GM12878 (cell line): ENCODE results near the gene STK35. TPM values are rescaled to one million over a fixed set of nuclear protein-coding genes. Genes with fewer than 3 reads are reported as not detected.

Source experiments
- ATAC-seq: fragments of 200-7000 bp; cut with Tn5 transposase; 3 replicates; pipeline ENCODE4 v1.9.1; 2020; ENCODE audit warnings: mild to moderate bottlenecking, moderate library complexity
- BruUV-seq: library from RNA; stranded (reverse); fragments of 400-500 nt; replicated peaks from 2 replicates; lab custom pipeline; 2021; lab: Mats Ljungman, UMichigan
- CTCF ChIA-PET: fragments of 300-600 bp; sonication (Branson Sonifier 250); formaldehyde crosslinking; extraction: SDS; loops from one replicate; lab custom pipeline; 2021; ENCODE audit warnings: inconsistent platforms; lab: Yijun Ruan, JAX
- POLR2A ChIA-PET: fragments of 350-600 bp; formaldehyde crosslinking; extraction: SDS; loops from one replicate; lab custom pipeline; 2021; ENCODE audit warnings: inconsistent platforms; lab: Charles Lee
- RAD21 ChIA-PET: fragments of 300-600 bp; sonication (Branson Sonifier 250); formaldehyde crosslinking; loops from one replicate; lab custom pipeline; 2023; ENCODE audit warnings: antibody characterized with exemption; ENCODE audit not compliant: unreplicated experiment; lab: Charles Lee
- SMC1A ChIA-PET: fragments of 300-600 bp; sonication (Branson Sonifier 250); formaldehyde crosslinking; loops from one replicate; lab custom pipeline; 2023; ENCODE audit not compliant: unreplicated experiment, uncharacterized antibody; lab: Charles Lee
- DNase-seq: peaks from one replicate; pipeline ENCODE4 v3.0.0-alpha.2; 2011; ENCODE audit warnings: low read depth, low spot score
- FAIRE-seq: peaks from 3 replicates; lab custom pipeline; 2011; peaks lifted over from hg19 to GRCh38; lab: Jason Lieb, UNC
- H2AFZ ChIP-seq: 2 replicates; pipeline ENCODE4 v1.6.0; 2011; ENCODE audit warnings: low read depth, low read length, control low read depth; ENCODE audit not compliant: control insufficient read depth
- H3K27ac ChIP-seq: 2 replicates; pipeline ENCODE4 v1.5.1; 2011; ENCODE audit warnings: control low read depth; ENCODE audit not compliant: control insufficient read depth, insufficient read depth
- H3K27me3 ChIP-seq, 2 experiments: replicated peaks in 1 of 2; 2 replicates each; pipeline versions ENCODE4 v1.6.0 to v1.6.1; 2011; ENCODE audit warnings: low read length in 1 of 2; ENCODE audit not compliant: control insufficient read depth in 2 of 2, insufficient read depth in 2 of 2
- H3K36me3 ChIP-seq, 2 experiments: 2 replicates each; pipeline ENCODE4 v1.5.1; 2011; ENCODE audit warnings: low read length in 1 of 2; ENCODE audit not compliant: control insufficient read depth in 2 of 2, insufficient read depth in 2 of 2
- H3K4me1 ChIP-seq: 2 replicates; pipeline ENCODE4 v1.6.1; 2011; ENCODE audit warnings: mild to moderate bottlenecking, low read length, moderate library complexity, mixed read lengths; ENCODE audit not compliant: control insufficient read depth, insufficient read depth
- H3K4me2 ChIP-seq: 2 replicates; pipeline ENCODE4 v1.6.0; 2011; ENCODE audit warnings: control low read depth; ENCODE audit not compliant: control insufficient read depth, insufficient read depth
- H3K4me3 ChIP-seq: fragments of 200-600 bp; sonication (generic); 2 replicates; pipeline ENCODE4 v1.5.1; 2016
- H3K79me2 ChIP-seq: 2 replicates; pipeline ENCODE4 v1.6.0; 2011; ENCODE audit warnings: low read length; ENCODE audit not compliant: control insufficient read depth, insufficient read depth
- H3K9ac ChIP-seq: 2 replicates; pipeline ENCODE4 v1.8.0; 2011; ENCODE audit warnings: low read length, control low read depth, mixed read lengths; ENCODE audit not compliant: control insufficient read depth, insufficient read depth
- H3K9me3 ChIP-seq: replicated peaks from 3 replicates; pipeline ENCODE4 v1.5.1; 2011; ENCODE audit warnings: mild to moderate bottlenecking, low read length; ENCODE audit not compliant: control insufficient read depth, insufficient read depth
- H4K20me1 ChIP-seq: 2 replicates; pipeline ENCODE4 v1.6.0; 2011; ENCODE audit not compliant: control insufficient read depth, insufficient read depth
- BRCA1 ChIP-seq: IDR thresholded peaks from 2 replicates; pipeline ENCODE4 v1.6.1; 2011; ENCODE audit warnings: low read depth, low read length, improper control_type of control experiment
- CEBPZ ChIP-seq: fragments of 150-350 bp; IDR thresholded peaks from 2 replicates; pipeline ENCODE4 v1.6.1; 2016; ENCODE audit warnings: low read depth, low read length
- EED ChIP-seq: sonication (generic); IDR thresholded peaks from 2 replicates; pipeline ENCODE4 v1.6.1; 2016; ENCODE audit warnings: antibody characterized with exemption, low read depth
- NRF1 ChIP-seq: conservative IDR thresholded peaks from 2 replicates; pipeline ENCODE4 v1.6.1; 2011; ENCODE audit warnings: mild to moderate bottlenecking, low read depth, low read length, improper control_type of control experiment
- PAX8 ChIP-seq: fragments of 450-650 bp; IDR thresholded peaks from 2 replicates; pipeline ENCODE4 v1.6.1; 2017; ENCODE audit warnings: mild to moderate bottlenecking, moderate library complexity
- POLR2AphosphoS2 ChIP-seq: IDR thresholded peaks from 2 replicates; pipeline ENCODE4 v1.6.1; 2011; ENCODE audit warnings: low read depth, mild to moderate bottlenecking, low read length, improper control_type of control experiment, moderate library complexity
- RBBP5 ChIP-seq: fragments of 200-600 bp; sonication (generic); conservative IDR thresholded peaks from 2 replicates; pipeline ENCODE4 v1.6.1; 2016
- RELA ChIP-seq: fragments of 450-650 bp; IDR thresholded peaks from 2 replicates; pipeline ENCODE4 v1.8.0; 2014; ENCODE audit warnings: borderline replicate concordance; ENCODE audit not compliant: partially characterized antibody
- SPI1 ChIP-seq: IDR thresholded peaks from 2 replicates; pipeline ENCODE4 v1.6.1; 2011; ENCODE audit warnings: low read depth, mild to moderate bottlenecking, low read length, moderate library complexity, borderline replicate concordance; ENCODE audit not compliant: insufficient read depth
- ZNF622 ChIP-seq: fragments of 450-650 bp; IDR thresholded peaks from 2 replicates; pipeline ENCODE4 v1.6.1; 2017; ENCODE audit warnings: mild to moderate bottlenecking, inconsistent platforms
- WGBS: methylation state at CpG from one replicate; pipeline ENCODE4 v1.1.6; 2016; ENCODE audit warnings: low lambda C conversion rate; ENCODE audit not compliant: insufficient replicate concordance, insufficient coverage; ENCODE audit errors: missing lambda C conversion rate; 5-methylcytosine and 5-hydroxymethylcytosine counted together
- in situ Hi-C: fragments of 300-500 bp; cut with MboI; formaldehyde crosslinking; loops from 9 replicates; pipeline ENCODE4 v1.14.3; 2018; ENCODE audit warnings: mixed read lengths
- intact Hi-C: fragments of 100-400 bp; cut with micrococcal nuclease; formaldehyde crosslinking; loops from one replicate; pipeline ENCODE4 v1.14.2; 2022; ENCODE audit not compliant: unreplicated experiment
- polyA plus RNA-seq, 11 experiments: library from polyadenylated mRNA; depleted of rRNA in 4 of 11; unstranded in 6 of 11; stranded (reverse) in 5 of 11; fragments of >200 nt; fragmentation: Nextera tagmentation in 4 of 11; fragmentation: Illumina TruSeq in 1 of 11; extraction: Ambion mirVana in 4 of 11; extraction: Trizol in 1 of 11; gene quantifications; 1 replicate in 1 of 11; 2 replicates in 10 of 11; pipeline versions ENCODE4 v1.2.1 to v1.2.3, GENCODE V29; 2011 to 2016; ENCODE audit warnings: inconsistent platforms in 2 of 11, missing spikeins in 2 of 11, low read depth in 1 of 11
- total RNA-seq, 4 experiments: library from RNA; depleted of rRNA in 3 of 4; stranded (reverse); fragments of >200 nt in 3 of 4; fragmentation: Illumina TruSeq in 1 of 4; extraction: Trizol in 1 of 4; gene quantifications; 2 replicates each; pipeline versions ENCODE4 v1.2.1 to v1.2.3, GENCODE V29; 2013 to 2021
- TF ChIP-seq, protein P1 (sequence below): fragments of 450-650 bp; IDR thresholded peaks from 2 replicates; pipeline ENCODE4 v1.6.1; 2017; ENCODE audit warnings: borderline replicate concordance

Gene STK35
- total and polyA plus RNA-seq, 10 of the 15 experiments (the other 5 are each of a cell fraction or from before 2014, with no cell fraction given), result 2.9 to 19.4 (median 9.6) TPM

GRCh38 chr20:2114127-2114959 lies 12.7 kb downstream of the STK35 start (continued):
- no peak for TF ChIP-seq CEBPZ
- TF ChIP-seq, protein P1, sequence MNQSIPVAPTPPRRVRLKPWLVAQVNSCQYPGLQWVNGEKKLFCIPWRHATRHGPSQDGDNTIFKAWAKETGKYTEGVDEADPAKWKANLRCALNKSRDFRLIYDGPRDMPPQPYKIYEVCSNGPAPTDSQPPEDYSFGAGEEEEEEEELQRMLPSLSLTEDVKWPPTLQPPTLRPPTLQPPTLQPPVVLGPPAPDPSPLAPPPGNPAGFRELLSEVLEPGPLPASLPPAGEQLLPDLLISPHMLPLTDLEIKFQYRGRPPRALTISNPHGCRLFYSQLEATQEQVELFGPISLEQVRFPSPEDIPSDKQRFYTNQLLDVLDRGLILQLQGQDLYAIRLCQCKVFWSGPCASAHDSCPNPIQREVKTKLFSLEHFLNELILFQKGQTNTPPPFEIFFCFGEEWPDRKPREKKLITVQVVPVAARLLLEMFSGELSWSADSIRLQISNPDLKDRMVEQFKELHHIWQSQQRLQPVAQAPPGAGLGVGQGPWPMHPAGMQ, result no peak

DNA sequence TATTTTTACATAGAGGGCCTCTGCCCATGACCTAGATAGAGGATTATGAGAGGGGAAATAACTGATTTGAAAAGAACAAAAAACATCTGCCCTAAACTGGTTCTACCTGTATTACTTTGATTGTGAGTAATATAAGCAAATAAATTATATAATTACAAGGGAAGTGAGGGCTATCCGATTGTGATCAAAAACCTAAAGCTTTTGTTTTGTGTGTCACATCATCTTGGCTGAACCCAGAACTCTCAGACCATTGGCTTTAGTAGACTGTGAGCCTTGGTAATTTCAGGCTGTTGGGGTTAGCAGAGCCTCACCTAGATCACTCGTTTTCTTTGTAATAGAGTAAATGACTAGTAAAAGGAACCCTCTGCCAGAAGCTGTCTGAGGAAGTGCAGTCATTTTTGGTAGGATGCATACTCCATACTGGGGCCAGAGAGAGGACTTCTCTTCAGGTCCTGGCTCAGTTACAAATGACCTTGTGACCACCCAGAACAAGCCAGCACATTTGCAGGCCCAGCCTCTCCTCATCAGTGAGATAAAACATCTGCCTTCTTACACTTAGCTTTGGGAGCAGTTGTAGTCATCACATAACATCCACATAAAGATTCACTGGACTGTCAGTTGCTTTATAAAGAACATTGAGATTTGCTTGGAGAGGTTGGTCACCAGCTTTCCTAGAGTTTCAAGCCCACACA lies 13.5 kb downstream of the STK35 start:
- ChIA-PET RAD21 (no interaction called here), POLR2A (no interaction called here), SMC1A (interaction anchor here (0.6 kb wide), 1 partner anchor 731 kb away, joined by 3 read pairs; no protein-coding TSS in a partner anchor), CTCF (interaction anchor here (1.2 to 1.5 kb wide), 2 partner anchors 11 to 22 kb away, joined by 3 to 4 read pairs; no protein-coding TSS in a partner anchor)
- no peak for ATAC-seq
- Histone ChIP-seq H3K4me2 (no peak overlapping the region), H3K36me3 (peaks cover 13 to 16% of the 10 kb centered on the region in 2 experiments; a peak in 3 of 4 replicates), H3K27ac (no peak overlapping the region), H3K79me2 (peaks cover 56% of the 10 kb centered on the region), H4K20me1 (no peaks in the 10 kb centered on the region), H3K9me3 (no peaks in the 10 kb centered on the region), H3K9ac (no peak overlapping the region), H3K27me3 (no peaks in the 10 kb centered on the region), H2AFZ (no peak overlapping the region), H3K4me3 (no peak overlapping the region), H3K4me1 (peaks cover 8% of the 10 kb centered on the region)
- DNase-seq, result no peak
- intact Hi-C loops, result no loop called here
- no TSS peak for BruUV-seq
- FAIRE-seq, result no peak
- in situ Hi-C loops, result no loop called here
- 50% methylated on average over 2 of the region's 2 CpGs for WGBS
- TF ChIP-seq PAX8 (no peak), RBBP5 (no peak), BRCA1 (no peak), EED (no peak), POLR2AphosphoS2 (no peak), CEBPZ (no peak), ZNF622 (no peak), RELA (no peak), NRF1 (no peak), SPI1 (no peak)
